H54 (cell line): Measurements from ENCODE around the gene LRPAP1.
"Not testable (repeated sequence)": the region's sequence is repeated elsewhere in the genome, so short reads cannot be mapped to it uniquely, and the experiment has no call there.

Source experiments
- DNase-seq: peaks from one replicate; pipeline ENCODE4 v3.0.0; 2011; ENCODE audit warnings: low spot score, mixed read lengths; ENCODE audit not compliant: insufficient read length
- FAIRE-seq: peaks from 3 replicates; lab custom pipeline; 2011; peaks lifted over from hg19 to GRCh38; lab: Jason Lieb, UNC
- POLR2A ChIP-seq: IDR thresholded peaks from 2 replicates; pipeline ENCODE4 v1.6.1; 2011; ENCODE audit warnings: low read depth, mild to moderate bottlenecking, low read length

LRPAP1 gene

GRCh38 chr4:3520276-3520675 lies 11.9 kb downstream of the LRPAP1 start:
- no peak for TF ChIP-seq POLR2A
- FAIRE-seq = no peak
- no peak for DNase-seq

GRCh38 chr4:3519468-3520264 lies 12.6 kb downstream of the LRPAP1 start:
- TF ChIP-seq POLR2A = no peak
- no peak for FAIRE-seq
- no peak for DNase-seq

GRCh38 chr4:3518941-3519340 lies 13.3 kb downstream of the LRPAP1 start:
- FAIRE-seq (no peak), DNase-seq (no peak)
- TF ChIP-seq POLR2A = no peak

GRCh38 chr4:3518511-3518880 lies 13.7 kb downstream of the LRPAP1 start:
- FAIRE-seq (no peak), DNase-seq (no peak)
- no peak for TF ChIP-seq POLR2A

- DNase-seq = no peak
- FAIRE-seq = no peak
- TF ChIP-seq POLR2A = no peak
Observed at GRCh38 chr4:3517731-3518510, 14.3 kb downstream of the LRPAP1 start.

- FAIRE-seq (no peak), DNase-seq (no peak)
- TF ChIP-seq POLR2A = no peak
Observed at GRCh38 chr4:3516836-3517730, 15.1 kb downstream of the LRPAP1 start.

- FAIRE-seq = no peak
- no peak for TF ChIP-seq POLR2A
- no peak for DNase-seq
Observed at GRCh38 chr4:3516061-3516835, 16.0 kb downstream of the LRPAP1 start.

- DNase-seq (no peak), FAIRE-seq (no peak)
- no peak for TF ChIP-seq POLR2A
Observed at GRCh38 chr4:3515646-3516045, 16.6 kb downstream of the LRPAP1 start.

- no peak for DNase-seq
- no peak for TF ChIP-seq POLR2A
- no peak for FAIRE-seq
Observed at GRCh38 chr4:3514806-3515501, 17.3 kb downstream of the LRPAP1 start.

GRCh38 chr4:3514221-3514780 lies 17.9 kb downstream of the LRPAP1 start:
- FAIRE-seq (no peak), DNase-seq (no peak)
- no peak for TF ChIP-seq POLR2A

- no peak for TF ChIP-seq POLR2A
- no peak for FAIRE-seq
- DNase-seq = no peak
Observed at GRCh38 chr4:3513807-3514206, 18.4 kb downstream of the LRPAP1 start.

- FAIRE-seq = no peak
- TF ChIP-seq POLR2A = no peak
- no peak for DNase-seq
Observed at GRCh38 chr4:3512719-3513118, 19.5 kb downstream of the LRPAP1 start.

- no peak for TF ChIP-seq POLR2A
- FAIRE-seq (no peak), DNase-seq (no peak)
Observed at GRCh38 chr4:3512279-3512678, 19.9 kb downstream of the LRPAP1 start.

GRCh38 chr4:3511601-3512000 lies 20.6 kb downstream of the LRPAP1 start:
- not testable (repeated sequence) for DNase-seq, FAIRE-seq
